Adrenal gland (tissue), 12 donors: Measurements from ENCODE around the gene PSENEN. TPM values are rescaled to one million over a fixed set of nuclear protein-coding genes. Genes with fewer than 3 reads are reported as not detected.

Experiments
- DNase-seq, 7 donors: peaks; one replicate each; pipeline ENCODE4 v3.0.0-alpha.2; 2019 to 2020
- H3K27ac ChIP-seq, 5 donors: fragments of 200-600 bp; sonication (generic) in 4 of 5; 1 replicate in 3 of 5; 2 replicates in 2 of 5; pipeline versions ENCODE4 v1.5.1 to v1.8.0; 2016 to 2020; ENCODE audit warnings: mild to moderate bottlenecking in 1 of 5
- H3K27me3 ChIP-seq: fragments of 200-600 bp; 2 replicates; pipeline ENCODE4 v1.8.0; 2021
- H3K36me3 ChIP-seq, 2 donors: fragments of 200-600 bp; replicated peaks in 1 of 2; 1 replicate in 1 of 2; 2 replicates in 1 of 2; pipeline versions ENCODE4 v1.5.1 to v1.8.0; 2018 to 2022
- H3K4me1 ChIP-seq, 2 donors: fragments of 200-600 bp; replicated peaks in 1 of 2; 1 replicate in 1 of 2; 2 replicates in 1 of 2; pipeline versions ENCODE4 v1.5.1 to v1.8.0; 2018 to 2021
- H3K4me3 ChIP-seq, 4 donors: fragments of 200-600 bp; sonication (generic) in 3 of 4; one replicate each; pipeline ENCODE4 v1.5.1; 2016 to 2018
- H3K9me3 ChIP-seq, 3 donors: fragments of 200-600 bp; sonication (generic) in 1 of 3; replicated peaks in 1 of 3; 1 replicate in 2 of 3; 2 replicates in 1 of 3; pipeline versions ENCODE4 v1.5.1 to v1.8.0; 2016 to 2021
- CTCF ChIP-seq, 6 experiments: fragments of 450-650 bp in 4 of 6; fragments of 200-600 bp in 2 of 6; sonication (generic) in 1 of 6; IDR thresholded peaks; 1 replicate in 5 of 6; 2 replicates in 1 of 6; pipeline versions ENCODE4 v1.5.1 to v1.8.0; 2016 to 2021; ENCODE audit warnings: antibody characterized with exemption in 6 of 6, mild to moderate bottlenecking in 2 of 6, moderate library complexity in 1 of 6
- POLR2A ChIP-seq, 2 donors: fragments of 450-650 bp; IDR thresholded peaks; one replicate each; pipeline ENCODE4 v1.6.1; 2017; ENCODE audit warnings: antibody characterized with exemption in 2 of 2, mild to moderate bottlenecking in 2 of 2, moderate library complexity in 1 of 2
- WGBS, 4 donors: extraction: QIAGEN DNeasy Blood & Tissue Kit in 2 of 4; methylation state at CpG; one replicate each; pipeline versions ENCODE4 v1.1.5 to v1.1.7; 2013 to 2017; 5-methylcytosine and 5-hydroxymethylcytosine counted together
- intact Hi-C, 2 donors: fragments of 100-400 bp; cut with DNase I; formaldehyde crosslinking; loops; one replicate each; pipeline versions ENCODE4 v1.14.1 to v1.15.0; 2022 to 2023
- polyA plus RNA-seq, 3 donors: library from polyadenylated mRNA; stranded (reverse); fragments of 200-250 nt in 2 of 3; fragments of 350-450 nt in 1 of 3; fragmentation: Illumina TruSeq in 1 of 3; extraction: RNeasy Lipid Tissue Mini Kit (QIAGEN cat#74804) in 1 of 3; gene quantifications; one replicate each; pipeline ENCODE4 v1.2.3, GENCODE V29; 2013 to 2014
- total RNA-seq, 9 donors: library from RNA; depleted of rRNA in 4 of 9; stranded (reverse); fragments of >200 nt in 4 of 9; fragments of 120-200 nt in 1 of 9; fragmentation: NEBNext Ultra II Directional in 1 of 9; extraction: Animal tissue kit (Norgen Biotek cat#: 25700) in 1 of 9; gene quantifications; one replicate each; pipeline versions ENCODE4 v1.1.0 to v1.2.4, GENCODE V29; 2013 to 2023
- donor health status: healthy with polysubstance abuse.
- donor health status: Bipolar disorder and iron deficiency.
- donor health status: DM: yes; HTN: yes; CAD: no.
- donor health status: DM: no; HTN: no; CAD: no.
- donor health status: DM: no; HTN: no; CAD: no.
- donor health status: DM: yes; HTN: yes; CAD: no.

Gene PSENEN
- total and polyA plus RNA-seq, 12 donors: 29.5 to 230 (median 77.3) TPM

GRCh38 chr19:35739275-35740107 lies 6.0 kb upstream of the PSENEN start:
- TF ChIP-seq POLR2A (IDR thresholded peaks at IDR 0.05) (no peak), CTCF (IDR thresholded peaks at IDR 0.05) (no peak)
- Histone ChIP-seq H3K36me3 (peaks cover 0 to 45% of the 10 kb centered on the region in 2 donors), H3K4me1 (peaks cover 16 to 32% of the 10 kb centered on the region in 2 donors), H3K9me3 (no peaks in the 10 kb centered on the region), H3K27me3 (no peaks in the 10 kb centered on the region), H3K27ac (peak overlapping the region; percentile 75 to 88 (median 86)), H3K4me3 (peak overlapping the region in 1 of 4 donors; percentile 59)
- peak in 2 of 7 donors; percentile 42 to 44 for DNase-seq
- intact Hi-C loops: no loop called here
- 67 to 81% (median 75%) methylated on average over 25 to 29 of the region's 29 CpGs for WGBS, 4 donors

GRCh38 chr19:35740108-35740422 lies 5.4 kb upstream of the PSENEN start:
- no peak for DNase-seq
- intact Hi-C loops: no loop called here
- Histone ChIP-seq H3K4me1 (peaks cover 18 to 34% of the 10 kb centered on the region in 2 donors), H3K27me3 (no peaks in the 10 kb centered on the region), H3K4me3 (peak overlapping the region in 2 of 4 donors; percentile 11 to 59), H3K27ac (peak overlapping the region; percentile 75 to 88 (median 86)), H3K36me3 (peaks cover 0 to 41% of the 10 kb centered on the region in 2 donors), H3K9me3 (no peaks in the 10 kb centered on the region)
- 3 to 5% (median 4%) methylated on average over 13 to 16 of the region's 16 CpGs; no CpG with 5 or more reads in 1 of the 4 donors for WGBS, 4 donors
- no peak for TF ChIP-seq CTCF (IDR thresholded peaks at IDR 0.05)
- peak in 1 of 2 donors; percentile 33 for TF ChIP-seq POLR2A (IDR thresholded peaks at IDR 0.05)

- H3K9me3 ChIP-seq: no peaks in the 10 kb centered on the region
- peaks cover 0 to 36% of the 10 kb centered on the region in 2 donors for H3K36me3 ChIP-seq
- intact Hi-C loops: no loop called here
- WGBS, 4 donors: 0 to 1% (median 1%) methylated on average over 31 to 63 of the region's 63 CpGs
- H3K27ac ChIP-seq: peak overlapping the region; percentile 75 to 95 (median 86)
- DNase-seq: peak; percentile 97 to 99 (median 99)
- peak in 2 of 6 experiments; percentile 24 to 29 for TF ChIP-seq CTCF (IDR thresholded peaks at IDR 0.05)
- peak in 1 of 2 donors; percentile 47 for TF ChIP-seq POLR2A (IDR thresholded peaks at IDR 0.05)
- peaks cover 18 to 34% of the 10 kb centered on the region in 2 donors for H3K4me1 ChIP-seq
- H3K4me3 ChIP-seq: peak overlapping the region in 3 of 4 donors; percentile 11 to 65 (median 59)
- no peaks in the 10 kb centered on the region for H3K27me3 ChIP-seq
Observed at GRCh38 chr19:35740423-35741202, 4.8 kb upstream of the PSENEN start.

GRCh38 chr19:35741203-35741515 lies 4.3 kb upstream of the PSENEN start:
- Histone ChIP-seq H3K36me3 (peaks cover 0 to 31% of the 10 kb centered on the region in 2 donors), H3K4me3 (peak overlapping the region in 2 of 4 donors; percentile 11 to 59), H3K27ac (peak overlapping the region; percentile 68 to 95 (median 86)), H3K4me1 (peaks cover 21 to 38% of the 10 kb centered on the region in 2 donors), H3K9me3 (no peaks in the 10 kb centered on the region), H3K27me3 (no peaks in the 10 kb centered on the region)
- no peak for DNase-seq
- intact Hi-C loops: no loop called here
- 3 to 4% (median 4%) methylated on average over 5 to 12 of the region's 12 CpGs for WGBS, 4 donors
- no peak for TF ChIP-seq POLR2A (IDR thresholded peaks at IDR 0.05)
- peak in 1 of 6 experiments; percentile 16 for TF ChIP-seq CTCF (IDR thresholded peaks at IDR 0.05)
